ENCODE data around the gene RNF144A. TPM values are rescaled to one million over a fixed set of nuclear protein-coding genes. Genes with fewer than 3 reads are reported as not detected.

RNF144A gene
- total RNA-seq, 6 donors from 2014 or later: 9.9 to 20.7 (median 13.4) TPM

DNA sequence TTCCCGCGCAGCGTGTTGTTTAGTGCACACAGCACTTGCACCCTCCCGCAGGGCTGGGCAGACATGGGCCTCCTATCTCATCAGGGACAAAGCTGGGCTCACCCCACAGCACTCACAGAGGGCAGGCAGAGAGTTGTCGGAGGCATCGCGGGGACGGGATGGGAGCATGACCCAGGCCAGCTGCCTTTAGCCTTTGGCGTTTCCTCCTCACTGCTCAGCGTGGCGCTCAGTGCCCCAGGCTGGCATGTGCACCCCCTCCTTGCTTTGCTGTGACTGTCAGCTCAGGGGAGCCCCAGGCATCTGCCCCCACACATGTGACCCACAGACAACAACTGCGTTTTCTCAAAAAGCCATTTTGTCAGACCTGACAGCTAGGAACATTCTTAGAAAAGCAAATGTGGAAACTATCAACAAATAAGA lies 101.1 kb downstream of the RNF144A start:
- Histone ChIP-seq H3K9me3 (no peaks in the 10 kb centered on the region), H3K4me1 (peaks cover 0 to 2% (median 0%) of the 10 kb centered on the region in 4 donors), H3K27ac (no peak overlapping the region), H3K27me3 (no peaks in the 10 kb centered on the region), H3K4me3 (no peak overlapping the region), H3K36me3 (peaks cover 0 to 14% (median 6%) of the 10 kb centered on the region in 4 donors)
- TF ChIP-seq POLR2A (IDR thresholded peaks at IDR 0.05) (no peak), POLR2AphosphoS5 (IDR thresholded peaks at IDR 0.05) (no peak), EP300 (IDR thresholded peaks at IDR 0.05) (no peak)
- TF ChIP-seq, protein P1, sequence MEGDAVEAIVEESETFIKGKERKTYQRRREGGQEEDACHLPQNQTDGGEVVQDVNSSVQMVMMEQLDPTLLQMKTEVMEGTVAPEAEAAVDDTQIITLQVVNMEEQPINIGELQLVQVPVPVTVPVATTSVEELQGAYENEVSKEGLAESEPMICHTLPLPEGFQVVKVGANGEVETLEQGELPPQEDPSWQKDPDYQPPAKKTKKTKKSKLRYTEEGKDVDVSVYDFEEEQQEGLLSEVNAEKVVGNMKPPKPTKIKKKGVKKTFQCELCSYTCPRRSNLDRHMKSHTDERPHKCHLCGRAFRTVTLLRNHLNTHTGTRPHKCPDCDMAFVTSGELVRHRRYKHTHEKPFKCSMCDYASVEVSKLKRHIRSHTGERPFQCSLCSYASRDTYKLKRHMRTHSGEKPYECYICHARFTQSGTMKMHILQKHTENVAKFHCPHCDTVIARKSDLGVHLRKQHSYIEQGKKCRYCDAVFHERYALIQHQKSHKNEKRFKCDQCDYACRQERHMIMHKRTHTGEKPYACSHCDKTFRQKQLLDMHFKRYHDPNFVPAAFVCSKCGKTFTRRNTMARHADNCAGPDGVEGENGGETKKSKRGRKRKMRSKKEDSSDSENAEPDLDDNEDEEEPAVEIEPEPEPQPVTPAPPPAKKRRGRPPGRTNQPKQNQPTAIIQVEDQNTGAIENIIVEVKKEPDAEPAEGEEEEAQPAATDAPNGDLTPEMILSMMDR (IDR thresholded peaks at IDR 0.05): no peak
- WGBS, 2 donors: 85 to 98% methylated on average over 12 of the region's 12 CpGs
- ATAC-seq (ENCODE audit: low FRiP score in 2 of 2) (no peak), DNase-seq (peak in 1 of 2 donors; percentile 50)

- H3K27me3 ChIP-seq: no peaks in the 10 kb centered on the region
- peaks cover 0 to 18% (median 6%) of the 10 kb centered on the region in 4 donors for H3K36me3 ChIP-seq
- H3K4me1 ChIP-seq: peaks cover 0 to 3% (median 0%) of the 10 kb centered on the region in 4 donors
- ATAC-seq (ENCODE audit: low FRiP score in 2 of 2) (no peak), DNase-seq (no peak)
- TF ChIP-seq POLR2A (IDR thresholded peaks at IDR 0.05) (no peak), POLR2AphosphoS5 (IDR thresholded peaks at IDR 0.05) (no peak), EP300 (IDR thresholded peaks at IDR 0.05) (no peak)
- TF ChIP-seq, protein P1 (IDR thresholded peaks at IDR 0.05): no peak
- no peak overlapping the region for H3K27ac ChIP-seq
- H3K9me3 ChIP-seq: no peaks in the 10 kb centered on the region
- 85 to 86% methylated on average over 5 of the region's 5 CpGs for WGBS, 2 donors
- H3K4me3 ChIP-seq: no peak overlapping the region
Observed at GRCh38 chr2:7018767-7019166, 101.6 kb downstream of the RNF144A start.

DNA sequence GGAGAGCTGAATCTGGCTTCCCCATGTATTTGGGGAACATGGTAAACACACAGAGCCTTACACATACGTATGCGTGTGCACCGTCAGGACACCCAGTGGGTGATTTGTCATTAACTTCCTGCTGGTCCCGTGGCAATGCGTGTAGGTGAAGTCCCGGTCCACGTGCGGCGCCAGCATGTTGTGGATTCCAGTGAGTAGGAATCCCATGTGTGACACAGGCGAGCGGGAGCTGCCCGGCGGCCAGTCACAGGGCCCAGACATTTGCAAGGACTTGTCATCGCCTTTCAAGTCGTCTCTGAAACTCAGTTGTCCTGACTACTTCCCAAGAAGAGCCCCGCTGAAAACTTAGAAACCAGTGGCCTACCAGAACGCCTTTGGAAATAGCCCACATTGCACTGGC lies 102.0 kb downstream of the RNF144A start:
- ATAC-seq (ENCODE audit: low FRiP score in 2 of 2) (no peak), DNase-seq (peak in 1 of 2 donors; percentile 77)
- Histone ChIP-seq H3K9me3 (no peaks in the 10 kb centered on the region), H3K36me3 (peaks cover 0 to 19% (median 6%) of the 10 kb centered on the region in 4 donors), H3K27ac (no peak overlapping the region), H3K27me3 (no peaks in the 10 kb centered on the region), H3K4me1 (peaks cover 0 to 3% (median under 1%) of the 10 kb centered on the region in 4 donors), H3K4me3 (no peak overlapping the region)
- TF ChIP-seq, protein P1 (IDR thresholded peaks at IDR 0.05): no peak
- TF ChIP-seq POLR2A (IDR thresholded peaks at IDR 0.05): no peak
- no peak for TF ChIP-seq POLR2AphosphoS5 (IDR thresholded peaks at IDR 0.05)
- TF ChIP-seq EP300 (IDR thresholded peaks at IDR 0.05): no peak
- WGBS, 2 donors: 91 to 94% methylated on average over 17 of the region's 17 CpGs

DNA sequence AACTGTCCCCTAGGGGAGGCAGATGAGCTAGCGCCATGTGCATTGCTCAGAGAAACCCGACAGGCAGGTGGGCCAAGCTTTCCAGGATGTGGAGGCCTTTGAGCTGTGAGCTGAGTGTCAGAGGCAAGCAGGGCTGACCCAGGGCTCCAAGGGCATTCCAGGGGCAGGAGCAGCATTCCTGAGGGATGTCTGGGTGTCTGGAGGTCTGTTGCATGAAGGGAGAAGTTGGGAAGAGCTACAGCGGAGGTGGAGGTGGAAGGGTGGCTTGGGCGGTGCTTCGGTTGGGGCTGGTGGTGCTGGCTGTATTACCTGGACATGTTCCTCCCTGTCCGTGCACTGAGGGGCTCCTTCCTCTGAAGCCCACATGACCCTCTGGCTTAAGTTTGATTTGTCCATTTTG lies 102.8 kb downstream of the RNF144A start:
- TF ChIP-seq, protein P1 (IDR thresholded peaks at IDR 0.05): no peak
- no peak for TF ChIP-seq EP300 (IDR thresholded peaks at IDR 0.05)
- TF ChIP-seq POLR2AphosphoS5 (IDR thresholded peaks at IDR 0.05): no peak
- no peak for TF ChIP-seq POLR2A (IDR thresholded peaks at IDR 0.05)
- ATAC-seq (ENCODE audit: low FRiP score in 2 of 2) (no peak), DNase-seq (no peak)
- H3K27ac ChIP-seq: no peak overlapping the region
- WGBS, 2 donors: 94 to 100% methylated on average over 6 of the region's 6 CpGs
- H3K4me3 ChIP-seq: no peak overlapping the region
- no peaks in the 10 kb centered on the region for H3K27me3 ChIP-seq
- peaks cover 0 to 6% (median 1%) of the 10 kb centered on the region in 4 donors for H3K4me1 ChIP-seq
- peaks cover 0 to 28% (median 9%) of the 10 kb centered on the region in 4 donors for H3K36me3 ChIP-seq
- no peaks in the 10 kb centered on the region for H3K9me3 ChIP-seq

DNA sequence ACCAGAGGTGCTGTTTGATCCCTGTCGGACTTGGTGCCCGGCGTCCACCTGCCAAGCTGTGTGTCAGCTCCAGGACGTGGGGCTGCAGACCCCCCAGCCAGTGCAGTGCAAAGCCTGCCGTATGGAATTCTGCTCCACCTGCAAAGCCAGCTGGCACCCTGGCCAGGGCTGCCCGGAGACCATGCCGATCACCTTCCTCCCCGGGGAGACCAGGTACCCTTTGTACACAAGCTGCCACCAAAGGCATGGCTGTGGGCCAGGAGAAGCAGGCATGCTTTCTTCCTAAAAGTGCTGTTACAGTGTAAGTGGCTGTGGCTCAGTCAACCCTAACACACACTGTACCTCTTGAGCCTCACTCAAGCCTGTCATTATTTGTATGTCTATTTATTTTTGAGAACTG lies 103.3 kb downstream of the RNF144A start:
- no peak overlapping the region for H3K27ac ChIP-seq
- no peak overlapping the region for H3K4me3 ChIP-seq
- TF ChIP-seq, protein P1 (IDR thresholded peaks at IDR 0.05): no peak
- no peak for TF ChIP-seq POLR2AphosphoS5 (IDR thresholded peaks at IDR 0.05)
- no peak for TF ChIP-seq EP300 (IDR thresholded peaks at IDR 0.05)
- no peak for TF ChIP-seq POLR2A (IDR thresholded peaks at IDR 0.05)
- no peak for ATAC-seq (ENCODE audit: low FRiP score in 2 of 2)
- WGBS, 2 donors: 81 to 91% methylated on average over 7 to 8 of the region's 8 CpGs
- peaks cover 0 to 29% (median 11%) of the 10 kb centered on the region in 4 donors for H3K36me3 ChIP-seq
- H3K9me3 ChIP-seq: no peaks in the 10 kb centered on the region
- peaks cover 0 to 6% (median 1%) of the 10 kb centered on the region in 4 donors for H3K4me1 ChIP-seq
- H3K27me3 ChIP-seq: no peaks in the 10 kb centered on the region
- DNase-seq: peak in 1 of 2 donors; percentile 48
